BJ (cell line): ENCODE data around the gene ART3. TPM values are rescaled to one million over a fixed set of nuclear protein-coding genes. Genes with fewer than 3 reads are reported as not detected.

Experiments used
- CTCF ChIA-PET: fragments of 350-600 bp; formaldehyde crosslinking; extraction: SDS; loops from one replicate; lab custom pipeline; 2021; ENCODE audit warnings: antibody characterized with exemption, inconsistent platforms; lab: Yijun Ruan, JAX
- POLR2A ChIA-PET: fragments of 300-600 bp; sonication (Branson Sonifier 250); formaldehyde crosslinking; extraction: SDS; loops from one replicate; lab custom pipeline; 2021; ENCODE audit warnings: antibody characterized with exemption; lab: Charles Lee
- DNase-seq: peaks from one replicate; pipeline ENCODE4 v3.0.0-alpha.2; 2011; ENCODE audit warnings: low read depth
- H3K27me3 ChIP-seq: 2 replicates; pipeline ENCODE4 v1.6.0; 2011; ENCODE audit warnings: low read length; ENCODE audit not compliant: control insufficient read depth, insufficient read depth
- H3K36me3 ChIP-seq: 2 replicates; pipeline ENCODE4 v1.5.1; 2011; ENCODE audit warnings: low read length; ENCODE audit not compliant: control insufficient read depth, insufficient read depth
- H3K4me3 ChIP-seq: 2 replicates; pipeline ENCODE4 v1.5.1; 2011; ENCODE audit warnings: low read depth, mild to moderate bottlenecking, control low read depth, low read length
- polyA plus RNA-seq: library from polyadenylated mRNA; depleted of rRNA; stranded (reverse); fragments of >200 nt; gene quantifications from 2 replicates; pipeline ENCODE4 v1.2.3, GENCODE V29; 2011
- TF ChIP-seq, protein P1 (sequence below): IDR thresholded peaks from 2 replicates; pipeline ENCODE4 v1.5.1; 2011; ENCODE audit warnings: low read depth, mild to moderate bottlenecking, control low read depth, inconsistent platforms, low read length, moderate library complexity; ENCODE audit not compliant: insufficient read depth

The ART3 gene
- polyA plus RNA-seq, 1 experiment, result not detected

DNA sequence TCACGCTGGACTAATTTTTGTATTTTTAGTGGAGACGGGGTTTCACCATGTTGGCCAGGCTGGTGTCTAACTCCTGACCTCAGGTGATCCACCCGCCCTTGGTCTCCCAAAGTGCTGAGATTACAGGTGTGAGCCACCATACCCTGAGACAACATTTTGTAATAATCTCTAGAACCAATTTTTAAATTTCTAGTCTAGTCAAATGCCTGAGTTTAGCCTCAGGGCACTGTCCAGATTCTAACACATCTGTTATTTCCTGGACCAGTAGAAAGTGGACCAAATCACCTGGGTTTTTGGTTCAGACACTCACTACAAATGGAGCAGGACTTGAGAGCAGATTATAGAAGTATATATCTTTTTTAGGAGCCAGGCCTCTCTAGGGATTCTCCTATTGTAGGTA lies 21.6 kb downstream of the ART3 start:
- H3K27me3 ChIP-seq, result peaks cover 2% of the 10 kb centered on the region
- CTCF ChIA-PET, result no interaction called here
- POLR2A ChIA-PET, result no interaction called here

DNA sequence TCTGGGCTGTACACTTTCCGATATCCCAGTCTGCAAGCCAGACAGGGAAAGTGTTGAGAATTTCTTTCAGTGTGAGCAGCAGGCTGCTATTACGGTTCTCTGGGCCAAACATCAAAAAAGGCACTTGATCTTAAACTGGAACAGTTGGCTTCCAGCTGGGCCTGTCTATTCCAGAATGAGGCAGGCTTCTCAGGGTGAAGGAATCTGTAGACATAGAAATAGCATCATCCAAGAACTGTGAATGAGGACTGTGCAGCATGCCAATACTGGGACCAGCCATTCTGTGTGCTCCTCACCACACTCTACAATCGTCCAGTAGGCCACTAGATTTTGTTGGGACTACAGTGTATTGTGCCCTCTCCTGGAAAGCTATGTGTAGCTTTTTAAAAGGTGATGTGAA lies 31.1 kb downstream of the ART3 start:
- Histone ChIP-seq H3K4me3 (no peak overlapping the region), H3K27me3 (peaks cover 3% of the 10 kb centered on the region; the same call in 1 of the 2 replicates), H3K36me3 (no peaks in the 10 kb centered on the region)
- POLR2A ChIA-PET, result no interaction called here
- no peak for DNase-seq
- CTCF ChIA-PET, result interaction anchor here (1.1 kb wide), 1 partner anchor 190 kb away, joined by 3 read pairs; no protein-coding TSS in a partner anchor
- TF ChIP-seq, protein P1, sequence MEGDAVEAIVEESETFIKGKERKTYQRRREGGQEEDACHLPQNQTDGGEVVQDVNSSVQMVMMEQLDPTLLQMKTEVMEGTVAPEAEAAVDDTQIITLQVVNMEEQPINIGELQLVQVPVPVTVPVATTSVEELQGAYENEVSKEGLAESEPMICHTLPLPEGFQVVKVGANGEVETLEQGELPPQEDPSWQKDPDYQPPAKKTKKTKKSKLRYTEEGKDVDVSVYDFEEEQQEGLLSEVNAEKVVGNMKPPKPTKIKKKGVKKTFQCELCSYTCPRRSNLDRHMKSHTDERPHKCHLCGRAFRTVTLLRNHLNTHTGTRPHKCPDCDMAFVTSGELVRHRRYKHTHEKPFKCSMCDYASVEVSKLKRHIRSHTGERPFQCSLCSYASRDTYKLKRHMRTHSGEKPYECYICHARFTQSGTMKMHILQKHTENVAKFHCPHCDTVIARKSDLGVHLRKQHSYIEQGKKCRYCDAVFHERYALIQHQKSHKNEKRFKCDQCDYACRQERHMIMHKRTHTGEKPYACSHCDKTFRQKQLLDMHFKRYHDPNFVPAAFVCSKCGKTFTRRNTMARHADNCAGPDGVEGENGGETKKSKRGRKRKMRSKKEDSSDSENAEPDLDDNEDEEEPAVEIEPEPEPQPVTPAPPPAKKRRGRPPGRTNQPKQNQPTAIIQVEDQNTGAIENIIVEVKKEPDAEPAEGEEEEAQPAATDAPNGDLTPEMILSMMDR, result no peak

More for the DNA sequence above, 21.6 kb downstream of the ART3 start:
- DNase-seq, result no peak
- Histone ChIP-seq H3K4me3 (no peak overlapping the region), H3K36me3 (no peaks in the 10 kb centered on the region)
- TF ChIP-seq, protein P1, result no peak

DNA sequence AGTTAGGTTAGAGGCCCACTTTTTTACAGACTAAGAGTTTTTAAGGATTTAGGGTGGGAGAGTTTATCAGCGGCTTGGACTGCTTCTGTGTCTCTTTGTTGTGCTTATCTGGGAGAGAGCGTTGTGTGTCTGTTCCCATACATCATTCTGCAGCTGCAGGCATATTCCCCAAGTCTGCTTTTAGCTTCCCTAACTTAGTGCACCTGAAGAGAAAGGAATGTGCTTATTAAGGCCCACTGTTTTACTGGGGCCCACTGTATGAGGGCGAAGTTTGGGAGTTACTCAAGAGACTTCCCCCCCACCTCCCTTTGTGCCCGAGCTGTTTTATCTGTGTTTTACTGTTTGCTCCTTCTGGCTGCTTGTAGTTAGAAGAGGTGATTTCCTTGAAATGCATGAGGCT lies 31.9 kb downstream of the ART3 start:
- DNase-seq, result no peak
- H3K4me3 ChIP-seq, result no peak overlapping the region
- POLR2A ChIA-PET, result no interaction called here
- no peaks in the 10 kb centered on the region for H3K36me3 ChIP-seq
- H3K27me3 ChIP-seq, result peaks cover 3% of the 10 kb centered on the region; the same call in 1 of the 2 replicates
- CTCF ChIA-PET, result no interaction called here
- TF ChIP-seq, protein P1, result no peak

DNA sequence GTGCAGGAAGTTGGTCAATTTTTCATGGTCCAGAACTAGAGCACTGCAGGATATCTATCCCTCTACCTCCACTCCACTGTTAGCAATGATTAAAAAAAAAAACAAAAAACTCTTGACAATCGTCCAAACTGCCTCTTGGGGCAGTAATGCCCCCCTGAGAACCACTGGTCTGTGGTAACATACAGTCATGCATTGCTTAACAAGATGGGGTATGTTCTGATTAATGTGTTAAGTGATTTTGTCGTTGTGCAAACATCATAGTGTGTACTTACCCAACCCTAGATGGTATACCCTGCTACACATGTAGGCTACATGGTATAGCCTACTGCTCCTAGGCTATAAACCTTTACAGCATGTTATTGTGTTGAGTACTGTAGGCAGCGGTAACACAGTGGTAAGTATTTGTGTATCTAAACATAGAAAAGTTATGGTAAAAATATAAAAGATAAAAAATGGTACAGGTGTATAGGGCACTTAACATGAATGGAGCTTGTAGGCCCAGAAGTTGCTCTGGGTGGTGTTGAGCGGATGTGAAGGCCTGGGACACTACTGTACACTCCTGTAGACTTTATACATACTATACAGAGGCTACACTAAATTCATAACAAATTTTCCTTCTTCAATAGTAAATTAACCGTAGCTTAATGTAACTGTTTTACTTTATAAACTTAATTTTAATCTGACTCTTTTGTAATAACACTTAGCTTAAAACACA lies 34.1 kb downstream of the ART3 start:
- Histone ChIP-seq H3K4me3 (no peak overlapping the region), H3K27me3 (peaks cover 3% of the 10 kb centered on the region; the same call in 1 of the 2 replicates), H3K36me3 (no peaks in the 10 kb centered on the region)
- TF ChIP-seq, protein P1, result no peak
- no peak for DNase-seq
- ChIA-PET CTCF (interaction anchor here (1.0 kb wide), 1 partner anchor 113 kb away, joined by 3 read pairs; no protein-coding TSS in a partner anchor), POLR2A (interaction anchor here (0.6 kb wide), 1 partner anchor 192 kb away, joined by 3 read pairs; no protein-coding TSS in a partner anchor)

DNA sequence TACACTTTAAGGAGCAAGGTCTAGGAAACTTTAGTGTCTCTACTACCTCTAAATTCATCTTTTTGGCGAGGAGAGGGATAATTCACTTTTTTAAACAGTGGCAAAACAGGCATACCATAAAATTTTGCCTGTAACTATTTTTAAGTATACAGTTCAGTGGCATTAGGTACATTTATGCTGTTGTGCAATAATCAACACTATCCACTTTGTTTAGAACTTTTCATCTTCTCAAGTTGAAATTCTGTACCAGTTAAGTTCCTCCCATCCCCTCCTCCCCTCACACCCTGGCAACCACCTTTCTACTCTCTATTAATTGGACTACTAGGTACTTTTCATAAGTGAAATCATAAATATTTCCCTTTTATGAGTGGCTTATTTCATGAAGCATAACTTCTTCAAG lies 42.3 kb downstream of the ART3 start:
- ChIA-PET POLR2A (no interaction called here), CTCF (no interaction called here)
- TF ChIP-seq, protein P1, result no peak
- H3K27me3 ChIP-seq, result no peaks in the 10 kb centered on the region
- no peak for DNase-seq
- no peak overlapping the region for H3K4me3 ChIP-seq
- no peaks in the 10 kb centered on the region; the same call in none of the 2 replicates for H3K36me3 ChIP-seq
